Activated naive CD4-positive, alpha-beta T cell treated with anti-CD3 and anti-CD28 coated beads, Interleukin-2, amount 50 U/mL, for 24 hours (primary cell): Measurements from ENCODE around the gene INPP5E.

Source experiments
- H3K27ac Mint-ChIP-seq: one replicate; pipeline ENCODE4 v1.8.0; 2021; ENCODE audit warnings: mild to moderate bottlenecking, mixed read lengths
- H3K27me3 Mint-ChIP-seq: one replicate; pipeline ENCODE4 v1.8.0; 2021; ENCODE audit warnings: mixed read lengths
- H3K36me3 Mint-ChIP-seq: one replicate; pipeline ENCODE4 v1.8.0; 2021; ENCODE audit warnings: mixed read lengths
- H3K4me1 Mint-ChIP-seq: one replicate; pipeline ENCODE4 v1.8.0; 2021; ENCODE audit warnings: mixed read lengths
- H3K4me3 Mint-ChIP-seq: one replicate; pipeline ENCODE4 v1.8.0; 2021; ENCODE audit warnings: mild to moderate bottlenecking, mixed read lengths
- H3K9me3 Mint-ChIP-seq: one replicate; pipeline ENCODE4 v1.8.0; 2021; ENCODE audit warnings: mixed read lengths

INPP5E gene

DNA sequence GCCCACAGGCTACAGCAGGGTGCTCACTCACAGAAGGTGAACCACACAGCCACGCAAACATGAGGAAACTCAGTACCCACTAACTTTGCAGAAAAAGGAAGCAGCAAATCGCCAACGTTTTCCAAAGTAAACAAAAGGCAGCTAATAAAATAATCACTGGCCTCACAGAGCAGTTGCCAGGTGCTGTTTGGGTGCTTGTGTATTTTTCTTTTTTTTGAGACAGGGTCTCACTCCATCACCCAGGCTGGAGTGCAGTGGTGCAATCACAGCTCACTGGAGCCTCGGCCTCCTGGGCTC lies 43.5 kb downstream of the INPP5E start:
- peaks cover 28% of the 10 kb centered on the region for H3K4me1 Mint-ChIP-seq
- no peaks in the 10 kb centered on the region for H3K27me3 Mint-ChIP-seq
- no peak overlapping the region for H3K4me3 Mint-ChIP-seq
- no peak overlapping the region for H3K27ac Mint-ChIP-seq
- H3K9me3 Mint-ChIP-seq, result no peaks in the 10 kb centered on the region
- H3K36me3 Mint-ChIP-seq, result peaks cover 11% of the 10 kb centered on the region

DNA sequence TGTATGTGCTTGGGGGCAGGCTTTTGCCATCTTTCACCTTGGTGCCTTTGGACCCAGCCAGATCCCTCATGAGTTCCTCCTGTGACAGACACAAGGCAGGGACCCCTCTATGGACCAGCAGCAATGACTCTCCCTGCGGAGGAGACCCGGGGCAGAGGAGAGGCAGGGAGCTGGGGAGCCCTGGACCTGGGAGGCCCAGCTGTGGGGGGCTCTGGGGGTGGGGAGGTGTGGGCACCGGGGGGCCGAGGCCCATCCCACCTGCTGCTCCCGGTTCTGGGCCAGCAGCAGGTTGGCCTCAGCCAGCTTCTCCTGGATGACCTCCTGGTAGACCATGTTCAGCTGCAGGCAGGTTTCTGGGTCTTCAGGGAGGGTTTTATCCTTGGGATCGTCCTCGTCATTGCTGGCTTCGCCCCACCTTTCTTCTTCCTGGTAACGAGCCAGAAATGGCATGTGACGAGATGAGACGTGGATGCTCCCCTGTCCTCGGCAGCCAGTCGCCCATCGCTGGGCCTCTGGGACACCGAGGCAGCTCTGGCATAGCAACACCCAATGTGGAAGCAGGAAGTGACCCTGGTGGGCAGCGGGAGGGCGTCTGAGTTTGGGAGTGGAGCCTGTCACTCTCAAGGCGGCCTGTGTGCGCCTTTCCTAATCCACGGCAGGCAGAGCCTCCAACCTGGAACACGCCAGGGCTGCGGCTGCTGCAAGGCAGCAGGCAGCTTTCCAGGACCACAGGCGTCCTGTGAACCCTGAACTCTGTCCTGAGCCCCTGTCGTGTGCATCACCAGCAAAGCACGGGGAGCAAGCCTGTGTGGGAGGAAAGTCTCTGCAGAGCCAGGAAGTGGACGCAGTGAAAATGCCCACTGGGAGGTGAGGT lies 44.1 kb downstream of the INPP5E start:
- H3K4me3 Mint-ChIP-seq, result no peak overlapping the region
- H3K27ac Mint-ChIP-seq, result no peak overlapping the region
- H3K9me3 Mint-ChIP-seq, result no peaks in the 10 kb centered on the region
- H3K4me1 Mint-ChIP-seq, result peaks cover 26% of the 10 kb centered on the region
- peaks cover 11% of the 10 kb centered on the region for H3K36me3 Mint-ChIP-seq
- H3K27me3 Mint-ChIP-seq, result no peaks in the 10 kb centered on the region

DNA sequence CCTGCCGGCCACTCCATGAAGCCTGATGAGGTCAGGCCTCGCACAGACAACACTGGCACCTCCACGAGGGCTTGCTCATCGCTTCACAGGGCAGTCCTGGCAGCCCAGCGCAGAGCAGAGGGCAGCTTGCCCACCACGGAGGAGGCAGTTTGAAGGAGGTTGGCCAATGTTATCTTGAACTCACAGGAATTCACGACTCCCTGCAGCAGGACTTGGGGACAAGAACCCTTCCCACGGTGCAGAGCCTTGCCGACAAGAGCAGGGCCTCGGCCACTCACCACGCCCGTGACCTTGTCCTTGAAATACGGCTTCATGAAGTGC lies 44.7 kb downstream of the INPP5E start:
- peaks cover 24% of the 10 kb centered on the region for H3K4me1 Mint-ChIP-seq
- H3K9me3 Mint-ChIP-seq, result no peaks in the 10 kb centered on the region
- no peak overlapping the region for H3K27ac Mint-ChIP-seq
- H3K36me3 Mint-ChIP-seq, result peaks cover 12% of the 10 kb centered on the region
- H3K27me3 Mint-ChIP-seq, result no peaks in the 10 kb centered on the region
- H3K4me3 Mint-ChIP-seq, result no peak overlapping the region

DNA sequence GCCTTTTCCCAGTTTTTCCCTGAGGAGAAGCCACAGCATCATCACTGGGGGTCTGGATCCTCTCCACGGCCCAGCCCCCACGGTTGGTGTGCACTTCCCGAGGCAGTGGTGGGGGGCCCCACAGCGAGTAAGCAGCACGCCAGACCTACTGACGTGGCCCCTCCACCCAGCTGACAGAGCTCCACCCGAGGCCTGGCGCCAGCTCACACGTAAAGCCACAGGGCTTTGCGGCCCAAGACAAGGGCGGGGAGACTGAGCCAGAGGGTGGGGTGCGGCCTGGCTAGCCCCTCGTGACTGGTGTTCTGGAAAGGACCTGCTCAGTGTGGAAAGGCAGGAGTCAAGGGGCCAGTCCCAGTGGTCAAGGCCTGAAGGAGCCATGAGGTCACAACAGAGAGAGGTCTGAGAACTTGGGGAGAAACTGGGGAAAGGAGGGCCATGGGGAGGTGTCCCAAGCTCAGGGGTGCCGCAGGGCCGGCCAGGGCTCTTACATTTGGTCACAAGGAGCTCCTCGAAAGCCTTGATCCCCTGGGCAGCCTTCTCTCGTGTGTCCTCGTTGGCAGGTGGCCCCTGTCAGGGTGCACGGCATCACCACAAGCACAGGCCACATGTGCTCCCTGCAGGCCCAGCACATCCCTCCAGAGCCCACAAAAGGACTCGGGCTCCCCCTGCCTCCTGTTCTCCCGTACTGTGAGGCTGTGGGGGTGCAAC lies 45.2 kb downstream of the INPP5E start:
- Mint-ChIP-seq H3K27me3 (no peaks in the 10 kb centered on the region), H3K4me1 (peaks cover 24% of the 10 kb centered on the region), H3K4me3 (no peak overlapping the region), H3K27ac (no peak overlapping the region), H3K36me3 (peaks cover 15% of the 10 kb centered on the region), H3K9me3 (no peaks in the 10 kb centered on the region)

DNA sequence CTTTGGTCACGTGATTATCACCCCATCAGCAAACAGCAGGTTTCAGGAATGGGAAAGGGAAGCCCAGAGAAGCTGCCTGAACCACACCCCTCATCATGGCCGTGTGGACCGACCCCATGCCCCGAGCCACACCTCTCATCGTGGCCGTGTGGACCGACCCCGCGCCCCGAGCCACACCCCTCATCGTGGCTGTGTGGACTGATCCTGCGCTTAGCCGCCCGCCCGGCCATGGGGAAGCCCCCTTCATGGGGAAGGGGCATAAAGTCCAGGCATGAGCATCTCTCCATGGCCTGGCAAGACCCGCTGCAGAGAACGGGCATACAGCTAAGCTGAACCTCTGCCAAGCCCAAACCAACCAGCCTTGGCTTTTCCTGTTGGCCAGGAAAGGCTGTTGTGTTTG lies 46.1 kb downstream of the INPP5E start:
- H3K27me3 Mint-ChIP-seq, result no peaks in the 10 kb centered on the region
- H3K4me1 Mint-ChIP-seq, result peaks cover 16% of the 10 kb centered on the region
- H3K36me3 Mint-ChIP-seq, result peaks cover 13% of the 10 kb centered on the region
- no peak overlapping the region for H3K4me3 Mint-ChIP-seq
- H3K27ac Mint-ChIP-seq, result no peak overlapping the region
- H3K9me3 Mint-ChIP-seq, result no peaks in the 10 kb centered on the region

DNA sequence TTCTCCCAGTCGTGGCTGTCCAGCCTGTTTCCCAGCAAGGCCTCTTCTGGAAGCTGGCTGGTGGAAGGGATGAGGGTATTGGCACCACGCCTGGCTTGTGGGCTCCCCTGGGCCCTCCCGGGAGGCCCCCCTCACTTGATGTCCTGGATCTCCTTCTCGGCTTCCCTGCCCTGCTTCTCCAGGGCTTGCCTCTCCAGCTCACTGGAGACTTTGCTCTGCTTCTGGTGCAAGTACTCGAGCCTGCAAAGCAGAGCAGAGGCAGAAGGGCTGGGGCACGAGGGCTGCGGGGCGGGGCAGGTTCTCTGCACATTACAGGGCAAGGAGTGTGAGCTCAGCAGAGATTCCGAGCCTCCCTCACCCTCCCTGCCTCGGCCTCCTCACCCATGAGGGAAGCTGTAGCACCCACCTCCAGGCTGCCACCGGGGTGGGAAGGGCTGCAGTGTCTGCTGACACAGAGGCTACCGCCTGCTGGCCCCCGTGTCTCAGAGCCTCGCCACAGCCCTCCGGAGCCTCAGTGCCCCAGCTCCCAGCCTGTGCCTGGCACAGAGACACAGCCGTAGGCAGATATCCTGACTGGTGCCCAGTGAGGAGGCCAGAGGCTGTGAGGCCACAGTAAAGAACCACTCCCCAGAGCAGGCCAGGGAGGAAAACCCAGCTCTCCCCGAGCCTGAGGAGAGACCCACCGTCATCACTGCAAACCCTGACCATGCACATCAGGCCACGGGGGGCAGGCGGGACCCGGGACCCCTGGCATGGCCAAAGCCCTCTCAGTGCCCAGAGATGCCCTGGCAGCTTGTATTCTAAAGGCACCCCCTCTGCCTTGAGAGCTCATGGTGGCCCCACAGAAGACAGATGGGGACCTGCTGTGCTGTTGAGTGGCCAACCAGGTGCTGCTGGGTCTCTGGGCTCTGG lies 46.9 kb downstream of the INPP5E start:
- no peaks in the 10 kb centered on the region for H3K27me3 Mint-ChIP-seq
- no peaks in the 10 kb centered on the region for H3K9me3 Mint-ChIP-seq
- no peak overlapping the region for H3K27ac Mint-ChIP-seq
- peaks cover 13% of the 10 kb centered on the region for H3K36me3 Mint-ChIP-seq
- peaks cover 12% of the 10 kb centered on the region for H3K4me1 Mint-ChIP-seq
- no peak overlapping the region for H3K4me3 Mint-ChIP-seq

DNA sequence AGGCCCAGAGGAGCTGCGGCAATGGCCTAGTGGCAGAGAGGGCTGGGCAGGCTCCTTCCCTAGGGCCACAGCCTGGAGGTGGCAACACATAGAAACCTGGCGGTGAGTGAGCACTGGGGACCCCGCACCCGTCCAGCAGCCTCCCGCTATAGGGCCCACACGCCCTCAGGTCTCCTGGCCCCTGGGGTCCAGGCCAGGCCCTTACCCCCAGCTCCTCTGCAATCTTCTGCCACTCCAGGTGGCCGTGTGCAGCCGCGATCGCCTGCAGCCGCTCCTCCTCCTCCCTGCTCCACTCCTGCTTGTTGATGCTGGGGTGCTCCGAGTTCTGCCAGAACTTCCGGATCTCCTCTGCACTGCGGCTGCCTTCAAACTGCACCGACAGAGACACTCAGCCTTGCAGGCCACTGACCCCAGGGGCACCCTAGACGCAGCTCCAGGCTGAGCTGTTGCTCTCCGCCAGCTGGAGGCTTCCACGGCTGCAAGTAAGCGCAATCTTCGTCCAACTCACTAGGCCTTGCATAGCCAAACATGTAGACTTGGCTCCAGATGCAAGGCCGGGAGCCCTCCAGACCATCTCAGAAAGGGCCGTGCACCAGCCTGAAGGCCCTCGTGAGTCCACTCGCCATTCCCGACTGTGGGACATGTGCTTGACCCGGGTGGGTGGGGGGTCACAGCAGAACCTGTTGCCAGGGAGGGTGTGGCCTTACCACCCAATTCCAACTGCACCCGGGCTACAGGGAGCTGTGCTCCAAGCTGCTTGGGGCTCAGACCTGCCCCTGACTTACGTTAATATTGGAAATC lies 47.7 kb downstream of the INPP5E start:
- Mint-ChIP-seq H3K27me3 (no peaks in the 10 kb centered on the region), H3K4me3 (no peak overlapping the region), H3K4me1 (peaks cover 9% of the 10 kb centered on the region), H3K9me3 (no peaks in the 10 kb centered on the region), H3K27ac (no peak overlapping the region), H3K36me3 (peaks cover 16% of the 10 kb centered on the region)

DNA sequence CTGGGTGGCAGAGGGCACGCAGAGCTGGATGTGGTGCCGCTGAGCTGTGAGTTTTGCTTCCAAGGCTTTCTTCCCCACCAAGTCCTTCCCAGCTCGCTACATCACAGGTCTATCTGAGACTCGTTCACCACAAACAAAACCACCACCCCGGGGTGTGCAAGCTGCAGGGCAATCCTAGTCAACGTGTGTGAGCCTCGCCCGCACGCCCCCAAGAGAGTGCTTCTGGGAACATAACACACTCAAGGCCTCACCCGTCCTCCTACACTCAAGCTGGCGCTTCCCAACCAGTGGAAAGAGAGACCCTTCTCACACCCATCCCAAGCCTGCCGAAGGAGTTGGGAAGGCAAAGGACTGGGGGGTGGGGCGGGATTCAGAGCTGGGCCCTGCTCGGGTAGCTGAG lies 50.2 kb downstream of the INPP5E start:
- H3K36me3 Mint-ChIP-seq, result peaks cover 24% of the 10 kb centered on the region

DNA sequence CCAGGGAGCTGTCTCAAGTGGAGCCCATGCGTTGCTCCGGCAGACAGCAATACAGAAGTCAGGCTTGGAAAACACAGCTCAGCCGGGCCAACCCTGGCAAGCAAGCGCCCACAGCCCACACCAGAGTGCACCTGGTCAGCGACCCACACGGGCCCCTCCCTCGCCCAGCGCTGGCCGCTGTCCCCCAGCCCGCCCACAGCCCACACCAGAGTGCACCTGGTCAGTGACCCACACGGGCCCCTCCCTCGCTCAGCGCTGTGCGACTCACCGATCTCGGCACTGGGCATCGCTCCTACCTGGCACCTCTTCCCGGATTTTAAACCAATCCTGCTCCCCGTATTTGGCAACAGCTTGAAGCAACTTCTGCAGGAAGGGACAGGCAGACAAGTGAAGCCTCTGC lies 52.4 kb downstream of the INPP5E start:
- no peak overlapping the region for H3K4me3 Mint-ChIP-seq
- H3K4me1 Mint-ChIP-seq, result peaks cover 23% of the 10 kb centered on the region
- H3K36me3 Mint-ChIP-seq, result peaks cover 24% of the 10 kb centered on the region
- no peaks in the 10 kb centered on the region for H3K27me3 Mint-ChIP-seq
- no peak overlapping the region for H3K27ac Mint-ChIP-seq
- H3K9me3 Mint-ChIP-seq, result no peaks in the 10 kb centered on the region

More for the DNA sequence above, 50.2 kb downstream of the INPP5E start:
- no peak overlapping the region for H3K27ac Mint-ChIP-seq
- no peaks in the 10 kb centered on the region for H3K9me3 Mint-ChIP-seq
- H3K4me3 Mint-ChIP-seq, result no peak overlapping the region
- no peaks in the 10 kb centered on the region for H3K27me3 Mint-ChIP-seq
- H3K4me1 Mint-ChIP-seq, result peaks cover 23% of the 10 kb centered on the region

DNA sequence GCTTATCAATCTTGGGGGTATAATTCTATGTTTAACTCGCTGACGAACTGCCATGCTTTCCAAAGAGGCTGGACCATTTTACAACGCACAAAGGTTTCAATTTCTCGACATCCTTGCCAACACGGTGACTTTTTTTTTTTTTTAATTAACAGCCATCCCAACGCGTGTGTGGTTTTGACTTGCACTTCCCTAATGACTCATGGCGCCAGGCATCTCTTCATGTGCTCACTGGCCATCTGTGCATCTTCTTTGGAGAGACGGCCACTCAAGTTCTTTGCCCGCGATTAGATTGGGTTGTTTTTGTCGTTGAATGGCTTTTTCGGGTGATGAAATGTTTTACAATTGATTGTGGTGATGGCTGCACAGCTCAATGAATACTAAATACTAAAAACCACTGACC lies 53.6 kb downstream of the INPP5E start:
- Mint-ChIP-seq H3K27me3 (no peaks in the 10 kb centered on the region), H3K36me3 (peaks cover 19% of the 10 kb centered on the region), H3K4me3 (no peak overlapping the region), H3K9me3 (no peaks in the 10 kb centered on the region), H3K27ac (no peak overlapping the region), H3K4me1 (peaks cover 18% of the 10 kb centered on the region)

DNA sequence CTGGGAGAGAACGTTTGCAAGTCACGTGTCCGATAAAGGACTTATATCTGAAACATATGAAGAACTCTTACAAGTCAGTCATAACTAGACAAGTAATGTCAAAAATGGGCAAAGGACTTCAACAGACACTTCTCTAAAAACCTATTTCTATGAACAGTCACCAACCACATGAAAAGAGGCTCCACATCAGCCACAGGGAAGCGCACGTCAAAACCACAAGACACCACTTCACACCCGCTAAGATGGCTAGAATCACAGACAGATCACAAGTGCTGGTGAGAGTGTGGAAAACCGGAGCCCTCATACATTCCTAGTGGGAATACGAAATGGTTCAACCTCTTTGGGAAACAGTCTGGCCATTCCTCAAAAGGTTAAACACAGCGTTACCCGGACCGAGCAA lies 54.6 kb downstream of the INPP5E start:
- peaks cover 18% of the 10 kb centered on the region for H3K4me1 Mint-ChIP-seq
- no peak overlapping the region for H3K4me3 Mint-ChIP-seq
- peaks cover 19% of the 10 kb centered on the region for H3K36me3 Mint-ChIP-seq
- peak overlapping the region; percentile 27 for H3K27ac Mint-ChIP-seq
- H3K9me3 Mint-ChIP-seq, result no peaks in the 10 kb centered on the region
- no peaks in the 10 kb centered on the region for H3K27me3 Mint-ChIP-seq

DNA sequence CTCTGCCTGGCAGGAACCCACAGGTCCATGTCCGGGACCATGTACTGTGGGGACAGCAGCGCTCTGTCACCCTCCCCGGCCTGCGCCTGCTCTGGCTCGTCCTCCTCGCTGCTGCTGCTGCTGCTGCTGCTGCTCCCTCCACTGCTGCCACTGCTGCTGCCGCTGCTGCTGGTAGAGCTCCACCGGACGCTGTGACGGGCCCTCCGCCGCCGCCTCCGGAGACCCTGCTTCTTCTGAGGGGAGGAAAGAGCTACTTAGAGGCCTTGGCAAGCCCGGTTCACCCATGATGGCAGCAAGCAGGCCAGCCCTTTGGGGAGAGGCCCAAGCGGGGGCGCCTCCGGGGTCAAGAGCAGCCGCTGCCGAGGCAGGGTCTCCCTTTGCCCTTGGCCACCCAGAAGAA lies 56.2 kb downstream of the INPP5E start:
- Mint-ChIP-seq H3K27me3 (no peaks in the 10 kb centered on the region), H3K36me3 (peaks cover 16% of the 10 kb centered on the region), H3K9me3 (no peaks in the 10 kb centered on the region), H3K4me3 (no peak overlapping the region), H3K27ac (no peak overlapping the region), H3K4me1 (peaks cover 18% of the 10 kb centered on the region)

DNA sequence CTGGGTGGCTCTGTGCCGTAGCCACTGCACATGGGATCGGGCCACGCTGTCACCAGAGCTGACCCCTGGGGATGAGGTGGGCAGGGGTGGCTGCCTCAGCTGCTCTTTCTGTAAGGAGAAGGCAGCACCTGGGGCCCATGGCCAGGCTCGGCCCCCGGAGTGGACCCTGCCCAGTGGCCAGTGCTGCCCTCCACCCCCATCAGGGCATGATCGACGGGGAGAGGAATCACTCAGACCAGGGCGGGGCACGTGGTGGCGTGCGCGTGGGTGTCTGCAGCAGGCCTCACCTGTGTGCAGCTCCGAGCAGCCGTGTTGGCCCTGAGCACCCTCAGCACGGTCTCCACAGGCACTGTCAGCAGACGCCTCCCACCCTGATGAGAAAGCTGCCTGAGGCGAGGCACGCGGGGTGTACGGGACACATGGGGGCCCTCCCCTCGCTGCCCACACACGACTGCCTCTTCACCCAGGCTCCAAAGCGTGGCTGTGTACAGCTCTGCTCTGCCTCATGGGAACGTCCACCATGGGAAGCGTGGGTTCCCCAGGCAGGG lies 57.6 kb downstream of the INPP5E start:
- no peaks in the 10 kb centered on the region for H3K27me3 Mint-ChIP-seq
- H3K27ac Mint-ChIP-seq, result no peak overlapping the region
- H3K9me3 Mint-ChIP-seq, result no peaks in the 10 kb centered on the region
- peaks cover 18% of the 10 kb centered on the region for H3K4me1 Mint-ChIP-seq
- no peak overlapping the region for H3K4me3 Mint-ChIP-seq
- H3K36me3 Mint-ChIP-seq, result peaks cover 11% of the 10 kb centered on the region

DNA sequence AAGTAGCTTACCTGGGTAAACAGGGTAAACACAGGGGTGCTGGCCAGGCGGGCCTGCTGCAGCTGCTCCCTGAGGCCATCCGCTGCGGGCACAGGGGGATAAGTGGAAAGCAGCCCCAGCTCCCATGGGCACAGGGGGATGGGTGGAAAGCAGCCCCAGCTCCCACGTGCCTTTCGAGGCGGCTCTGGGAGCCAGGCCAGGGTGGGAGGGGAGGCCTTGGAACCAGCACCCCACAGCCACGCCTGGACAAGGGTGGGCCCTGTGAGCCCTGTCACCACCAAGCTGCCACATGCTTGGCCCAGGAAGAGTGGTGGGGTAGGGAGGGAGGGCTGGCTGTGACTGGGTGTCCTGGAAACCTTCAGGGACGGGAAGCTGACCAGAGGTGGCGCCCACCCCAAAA lies 58.3 kb downstream of the INPP5E start:
- H3K4me1 Mint-ChIP-seq, result peaks cover 18% of the 10 kb centered on the region
- no peak overlapping the region for H3K4me3 Mint-ChIP-seq
- H3K27me3 Mint-ChIP-seq, result no peaks in the 10 kb centered on the region
- peaks cover 11% of the 10 kb centered on the region for H3K36me3 Mint-ChIP-seq
- no peak overlapping the region for H3K27ac Mint-ChIP-seq
- no peaks in the 10 kb centered on the region for H3K9me3 Mint-ChIP-seq

DNA sequence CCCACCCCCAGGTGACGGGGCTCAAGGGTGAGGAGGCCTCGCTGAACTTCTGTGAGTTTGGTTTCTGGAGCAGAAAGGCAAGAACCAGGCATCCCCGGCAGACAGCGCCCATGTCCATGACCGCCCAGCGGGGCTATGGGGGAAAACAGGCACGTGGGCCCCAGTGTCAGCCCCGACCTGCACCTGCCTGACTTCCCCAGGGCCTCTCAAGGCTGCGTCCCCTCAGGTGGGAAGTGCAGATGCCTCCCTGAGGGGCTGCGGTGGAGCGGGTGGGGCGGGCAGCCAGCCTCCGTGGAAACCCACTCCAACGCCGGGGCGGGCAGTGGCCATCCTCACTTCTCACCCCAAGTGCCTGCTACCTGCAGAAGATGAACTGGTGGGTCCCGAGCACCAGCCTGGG lies 59.3 kb downstream of the INPP5E start:
- Mint-ChIP-seq H3K36me3 (peaks cover 6% of the 10 kb centered on the region), H3K4me3 (no peak overlapping the region), H3K4me1 (peaks cover 10% of the 10 kb centered on the region), H3K27ac (no peak overlapping the region), H3K9me3 (no peaks in the 10 kb centered on the region), H3K27me3 (no peaks in the 10 kb centered on the region)
